Gastrocnemius medialis (tissue), 4 donors: ENCODE data around the gene NUCKS1. TPM values are rescaled to one million over a fixed set of nuclear protein-coding genes. Genes with fewer than 3 reads are reported as not detected.

ENCODE experiments used
- ATAC-seq, 2 donors: fragments of 150-250 bp; one replicate each; pipeline ENCODE4 v1.9.1; 2016
- DNase-seq, 2 donors: peaks; one replicate each; pipeline ENCODE4 v3.0.0-alpha.2; 2019
- H3K27ac ChIP-seq, 4 donors: fragments of 200-600 bp; sonication (generic); 1 replicate in 1 of 4; 2 replicates in 3 of 4; pipeline ENCODE4 v1.5.1; 2016 to 2018; ENCODE audit warnings: mild to moderate bottlenecking in 2 of 4, moderate library complexity in 1 of 4
- H3K27me3 ChIP-seq, 3 donors: fragments of 200-600 bp; sonication (generic) in 2 of 3; 1 replicate in 1 of 3; 2 replicates in 2 of 3; pipeline versions ENCODE4 v1.5.1 to v1.6.0; 2016 to 2019; ENCODE audit warnings: mild to moderate bottlenecking in 1 of 3, moderate library complexity in 1 of 3
- H3K36me3 ChIP-seq, 2 donors: fragments of 200-600 bp; sonication (generic) in 1 of 2; one replicate each; pipeline ENCODE4 v1.5.1; 2017 to 2018
- H3K4me1 ChIP-seq, 2 donors: fragments of 200-600 bp; sonication (generic) in 1 of 2; one replicate each; pipeline ENCODE4 v1.5.1; 2016 to 2017; ENCODE audit warnings: mild to moderate bottlenecking in 2 of 2
- H3K4me3 ChIP-seq, 4 donors: fragments of 200-600 bp; sonication (generic) in 3 of 4; 1 replicate in 1 of 4; 2 replicates in 3 of 4; pipeline ENCODE4 v1.5.1; 2016 to 2019; ENCODE audit warnings: mild to moderate bottlenecking in 2 of 4
- H3K9me3 ChIP-seq, 3 donors: fragments of 200-600 bp; sonication (generic) in 2 of 3; 1 replicate in 1 of 3; 2 replicates in 2 of 3; pipeline ENCODE4 v1.5.1; 2016 to 2019
- POLR2A ChIP-seq, 2 donors: fragments of 450-650 bp; IDR thresholded peaks; one replicate each; pipeline ENCODE4 v1.6.1; 2017; ENCODE audit warnings: antibody characterized with exemption in 2 of 2, mild to moderate bottlenecking in 2 of 2, moderate library complexity in 2 of 2
- in situ Hi-C, 4 donors: fragments of 200-750 bp; cut with MboI; loops; one replicate each; pipeline versions ENCODE4 v1.15.0 to v1.8.0; 2017; ENCODE audit warnings: low sequenced_read_pairs in 4 of 4
- intact Hi-C: fragments of 100-400 bp; cut with DNase I; formaldehyde crosslinking; loops from one replicate; pipeline ENCODE4 v1.15.1; 2023; ENCODE audit warnings: low total_unique reads
- total RNA-seq, 4 donors: library from RNA; depleted of rRNA; stranded (reverse); fragments of >200 nt; gene quantifications; one replicate each; pipeline versions ENCODE4 v1.1.0 to v1.2.3, GENCODE V29; 2016
- TF ChIP-seq, protein P1 (sequence below), 5 experiments: fragments of 450-650 bp in 3 of 5; fragments of 200-600 bp in 2 of 5; sonication (generic) in 2 of 5; IDR thresholded peaks in 4 of 5; conservative IDR thresholded peaks in 1 of 5; 1 replicate in 4 of 5; 2 replicates in 1 of 5; pipeline ENCODE4 v1.5.1; 2016 to 2019; ENCODE audit warnings: antibody characterized with exemption in 5 of 5, mild to moderate bottlenecking in 3 of 5, moderate library complexity in 3 of 5

Gene NUCKS1
- total RNA-seq, 4 donors from 2014 or later = 45.5 to 69.7 (median 62.6) TPM

DNA sequence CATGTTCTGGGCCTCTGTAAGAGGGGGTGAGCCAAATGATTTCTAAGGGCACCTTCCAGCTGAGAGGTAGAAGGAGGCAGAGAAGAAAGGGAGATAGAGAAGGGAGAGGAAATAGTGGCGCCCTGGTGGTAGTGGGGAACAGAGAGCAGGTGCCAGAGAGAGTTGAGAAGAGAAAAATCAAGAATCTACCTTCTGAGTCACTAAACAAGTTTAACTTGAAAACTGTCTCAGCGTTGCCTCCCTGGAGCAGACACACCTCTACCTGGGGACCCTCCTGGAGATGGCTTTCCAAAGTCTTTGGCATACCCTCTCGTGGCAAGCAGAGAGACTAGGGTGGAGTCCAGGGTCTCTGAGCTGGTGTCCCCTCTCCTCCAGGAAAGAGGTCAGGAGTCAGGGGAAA lies 68.6 kb downstream of the NUCKS1 start:
- intact Hi-C loops = no loop called here
- no peak overlapping the region for H3K27ac ChIP-seq
- no peak overlapping the region for H3K4me3 ChIP-seq
- DNase-seq (no peak), ATAC-seq (no peak)
- peaks cover 5 to 24% of the 10 kb centered on the region in 2 donors for H3K4me1 ChIP-seq
- TF ChIP-seq, protein P1, sequence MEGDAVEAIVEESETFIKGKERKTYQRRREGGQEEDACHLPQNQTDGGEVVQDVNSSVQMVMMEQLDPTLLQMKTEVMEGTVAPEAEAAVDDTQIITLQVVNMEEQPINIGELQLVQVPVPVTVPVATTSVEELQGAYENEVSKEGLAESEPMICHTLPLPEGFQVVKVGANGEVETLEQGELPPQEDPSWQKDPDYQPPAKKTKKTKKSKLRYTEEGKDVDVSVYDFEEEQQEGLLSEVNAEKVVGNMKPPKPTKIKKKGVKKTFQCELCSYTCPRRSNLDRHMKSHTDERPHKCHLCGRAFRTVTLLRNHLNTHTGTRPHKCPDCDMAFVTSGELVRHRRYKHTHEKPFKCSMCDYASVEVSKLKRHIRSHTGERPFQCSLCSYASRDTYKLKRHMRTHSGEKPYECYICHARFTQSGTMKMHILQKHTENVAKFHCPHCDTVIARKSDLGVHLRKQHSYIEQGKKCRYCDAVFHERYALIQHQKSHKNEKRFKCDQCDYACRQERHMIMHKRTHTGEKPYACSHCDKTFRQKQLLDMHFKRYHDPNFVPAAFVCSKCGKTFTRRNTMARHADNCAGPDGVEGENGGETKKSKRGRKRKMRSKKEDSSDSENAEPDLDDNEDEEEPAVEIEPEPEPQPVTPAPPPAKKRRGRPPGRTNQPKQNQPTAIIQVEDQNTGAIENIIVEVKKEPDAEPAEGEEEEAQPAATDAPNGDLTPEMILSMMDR (IDR thresholded peaks at IDR 0.05 in 4 of 5, conservative IDR thresholded peaks at IDR 0.05 in 1 of 5) = no peak
- no peak for TF ChIP-seq POLR2A (IDR thresholded peaks at IDR 0.05)
- in situ Hi-C loops = no loop called here
- H3K27me3 ChIP-seq = peaks cover 0 to 6% (median 0%) of the 10 kb centered on the region in 3 donors
- H3K9me3 ChIP-seq = no peaks in the 10 kb centered on the region
- H3K36me3 ChIP-seq = no peaks in the 10 kb centered on the region

DNA sequence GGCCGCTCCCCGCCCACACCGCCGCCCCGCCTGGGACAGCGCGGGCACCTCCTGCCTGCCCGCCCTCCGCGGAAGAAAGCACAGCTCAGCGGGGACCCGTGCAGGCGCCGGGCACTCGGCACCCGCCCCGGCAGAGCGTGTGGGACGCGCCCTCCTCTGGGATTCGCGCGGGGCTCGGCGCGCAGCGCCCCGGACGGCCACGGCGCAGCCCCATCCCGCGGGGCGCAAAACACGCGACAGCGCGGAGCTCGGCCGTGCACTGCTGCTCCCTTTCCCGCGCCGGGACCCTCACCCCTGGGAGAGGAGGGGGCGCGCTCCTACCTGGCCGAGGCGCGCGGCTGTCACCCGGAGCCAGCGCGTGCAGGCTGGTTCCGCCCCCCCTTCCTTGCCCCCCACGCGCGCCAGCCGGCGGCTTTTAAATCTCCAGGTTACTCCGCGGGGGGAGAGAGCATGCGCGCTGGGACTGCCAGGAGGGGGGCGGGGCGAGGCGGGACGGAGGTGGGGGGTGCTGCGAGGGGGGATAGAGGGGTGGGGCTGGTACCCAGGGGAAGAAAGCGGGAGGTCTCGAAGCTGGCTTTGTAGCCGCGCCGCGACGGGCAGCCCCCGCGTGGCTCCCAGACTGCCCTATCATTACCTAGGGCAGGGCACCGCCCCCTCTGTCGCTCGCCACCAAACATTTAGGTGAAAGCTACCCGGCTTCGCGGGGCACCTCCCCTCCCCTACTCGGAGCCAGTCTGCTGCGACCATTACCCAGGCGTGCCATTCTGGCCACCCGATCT lies 69.7 kb downstream of the NUCKS1 start, which contains the start of gene SLC45A3:
Gene SLC45A3, minus strand, starts transcription at position 437 of the 779 bp plus-strand sequence. CDS start 15,853 bp downstream, outside the sequence.
- H3K9me3 ChIP-seq = no peaks in the 10 kb centered on the region
- peak within 1 kb of the TSS; percentile 37 to 62 (median 44) for H3K27ac ChIP-seq
- TF ChIP-seq POLR2A (IDR thresholded peaks at IDR 0.05) = no peak
- TF ChIP-seq, protein P1 (IDR thresholded peaks at IDR 0.05 in 4 of 5, conservative IDR thresholded peaks at IDR 0.05 in 1 of 5) = no peak
- in situ Hi-C loops = no loop called here
- peak; percentile 23 to 24 for ATAC-seq
- peaks cover 5 to 24% of the 10 kb centered on the region in 2 donors for H3K4me1 ChIP-seq
- DNase-seq = no peak
- intact Hi-C loops = no loop called here
- H3K4me3 ChIP-seq = peak within 1 kb of the TSS; percentile 57 to 79 (median 64)
- H3K27me3 ChIP-seq = peaks cover 0 to 6% (median 0%) of the 10 kb centered on the region in 3 donors
- H3K36me3 ChIP-seq = no peaks in the 10 kb centered on the region

DNA sequence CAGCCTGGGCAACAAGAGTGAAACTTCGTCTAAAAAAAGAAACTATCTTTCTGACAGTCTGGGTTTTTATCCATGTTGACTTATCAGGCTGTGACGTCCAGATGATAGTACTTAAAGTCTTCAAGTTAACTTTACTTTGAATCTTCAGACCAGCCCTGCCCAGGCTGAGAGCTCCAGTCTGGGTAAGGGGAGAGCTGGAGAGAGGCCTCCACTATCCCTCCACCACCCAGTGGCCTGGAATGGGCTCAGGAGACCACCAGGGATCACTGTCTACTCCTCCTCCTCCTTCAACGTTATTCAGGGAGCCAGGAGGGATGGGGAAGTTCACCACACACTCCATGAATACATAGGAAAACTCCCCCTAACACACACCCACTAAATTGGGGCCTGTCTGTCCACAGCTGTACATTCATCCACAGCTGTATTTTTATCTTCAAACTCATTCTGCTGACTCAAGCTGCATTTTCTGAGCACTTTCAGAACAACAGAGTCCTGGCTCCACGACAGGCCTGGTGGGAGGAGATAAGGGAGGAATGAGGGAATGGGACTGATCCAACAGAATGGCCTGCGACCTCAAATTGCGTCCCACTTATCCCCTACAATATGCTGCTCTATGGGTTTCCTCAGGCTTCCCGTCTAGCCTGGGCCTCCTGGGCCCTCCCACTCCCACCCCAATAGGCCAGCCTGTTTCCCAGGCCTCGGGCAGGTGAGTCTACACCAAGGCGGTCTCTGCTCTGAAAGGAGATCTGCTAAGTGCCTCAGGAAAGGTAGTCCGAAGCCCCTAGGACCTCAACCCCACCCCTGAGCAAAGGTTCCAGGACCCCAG lies 71.5 kb downstream of the NUCKS1 start:
- ATAC-seq (no peak), DNase-seq (no peak)
- peaks cover 5 to 24% of the 10 kb centered on the region in 2 donors for H3K4me1 ChIP-seq
- TF ChIP-seq, protein P1 (IDR thresholded peaks at IDR 0.05 in 4 of 5, conservative IDR thresholded peaks at IDR 0.05 in 1 of 5) = no peak
- TF ChIP-seq POLR2A (IDR thresholded peaks at IDR 0.05) = no peak
- H3K36me3 ChIP-seq = no peaks in the 10 kb centered on the region
- H3K27me3 ChIP-seq = peaks cover 0 to 6% (median 0%) of the 10 kb centered on the region in 3 donors
- intact Hi-C loops (no loop called here), in situ Hi-C loops (no loop called here)
- H3K27ac ChIP-seq = peak overlapping the region; percentile 37 to 62 (median 56)
- peak overlapping the region in 1 of 4 donors; percentile 58 for H3K4me3 ChIP-seq
- H3K9me3 ChIP-seq = no peaks in the 10 kb centered on the region

DNA sequence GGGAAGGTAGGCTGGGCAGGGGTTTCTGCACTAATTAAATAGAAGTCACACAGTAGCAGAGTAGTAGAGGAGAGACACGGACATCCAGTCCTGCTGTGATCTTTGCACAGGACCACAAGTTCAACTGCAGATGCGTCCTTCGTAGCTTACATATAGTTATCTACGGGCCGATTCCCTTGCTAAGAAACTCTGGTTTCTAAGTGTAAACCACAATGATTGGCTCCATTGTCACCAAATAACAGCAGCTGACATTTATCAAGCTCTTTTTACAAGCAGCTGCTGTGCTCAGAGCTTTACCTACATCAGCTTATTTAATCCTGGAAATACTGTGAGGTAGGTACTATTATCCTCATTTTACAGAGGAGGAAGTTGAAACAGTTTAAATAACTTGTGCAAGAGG lies 72.8 kb downstream of the NUCKS1 start:
- peaks cover 5 to 24% of the 10 kb centered on the region in 2 donors for H3K4me1 ChIP-seq
- ATAC-seq (no peak), DNase-seq (no peak)
- TF ChIP-seq POLR2A (IDR thresholded peaks at IDR 0.05) = no peak
- TF ChIP-seq, protein P1 (IDR thresholded peaks at IDR 0.05 in 4 of 5, conservative IDR thresholded peaks at IDR 0.05 in 1 of 5) = no peak
- no peaks in the 10 kb centered on the region for H3K9me3 ChIP-seq
- peak overlapping the region in 3 of 4 donors; percentile 22 to 48 (median 30) for H3K27ac ChIP-seq
- H3K4me3 ChIP-seq = no peak overlapping the region
- intact Hi-C loops = no loop called here
- H3K27me3 ChIP-seq = peaks cover 0 to 6% (median 0%) of the 10 kb centered on the region in 3 donors
- in situ Hi-C loops = no loop called here
- no peaks in the 10 kb centered on the region for H3K36me3 ChIP-seq
